OCI-LY1 (cell line): ENCODE measurements around the gene SUSD6.
"Not testable (repeated sequence)": the region's sequence is repeated elsewhere in the genome, so short reads cannot be mapped to it uniquely, and the experiment has no call there.

Experiments
- H2AFZ ChIP-seq: fragments of 200-600 bp; sonication (generic), shearing (Covaris generic); 2 replicates; pipeline ENCODE4 v1.6.0; 2014; ENCODE audit warnings: antibody characterized with exemption, mild to moderate bottlenecking, low read length
- H3F3A ChIP-seq: fragments of 200-600 bp; sonication (generic), shearing (Covaris generic); 2 replicates; pipeline ENCODE4 v1.6.0; 2014; ENCODE audit warnings: mild to moderate bottlenecking, antibody characterized with exemption, low read length, moderate library complexity; ENCODE audit not compliant: insufficient read depth
- H3K27ac ChIP-seq: fragments of 200-600 bp; sonication (generic); 2 replicates; pipeline ENCODE4 v1.5.1; 2014; ENCODE audit warnings: low read length, mixed run types, mild to moderate bottlenecking, low read depth; ENCODE audit not compliant: poor library complexity, severe bottlenecking
- H3K27me3 ChIP-seq: fragments of 200-600 bp; sonication (generic); 2 replicates; pipeline ENCODE4 v1.6.0; 2014; ENCODE audit warnings: antibody characterized with exemption, mild to moderate bottlenecking, low read length, moderate library complexity; ENCODE audit not compliant: insufficient read depth
- H3K36me3 ChIP-seq: fragments of 200-600 bp; sonication (generic); 2 replicates; pipeline ENCODE4 v1.6.1; 2014; ENCODE audit warnings: mild to moderate bottlenecking, antibody characterized with exemption, low read length, moderate library complexity, mixed read lengths; ENCODE audit not compliant: insufficient read depth
- H3K4me1 ChIP-seq: fragments of 200-600 bp; sonication (generic); 2 replicates; pipeline ENCODE4 v1.5.1; 2014; ENCODE audit warnings: mild to moderate bottlenecking, low read length, moderate library complexity; ENCODE audit not compliant: insufficient read depth, severe bottlenecking
- H3K4me2 ChIP-seq: fragments of 200-600 bp; sonication (generic), shearing (Covaris generic); 2 replicates; pipeline ENCODE4 v1.6.1; 2014; ENCODE audit warnings: low read length
- H3K4me3 ChIP-seq: fragments of 200-600 bp; sonication (generic); 2 replicates; pipeline ENCODE4 v1.5.1; 2014; ENCODE audit warnings: low read length, low read depth, mild to moderate bottlenecking, mixed read lengths; ENCODE audit not compliant: poor library complexity, severe bottlenecking
- H3K79me2 ChIP-seq: fragments of 200-600 bp; shearing (Covaris generic); 2 replicates; pipeline ENCODE4 v1.6.1; 2016; ENCODE audit warnings: mixed run types, low read length, mixed read lengths; ENCODE audit not compliant: insufficient read depth
- H3K9ac ChIP-seq: fragments of 200-600 bp; sonication (generic), shearing (Covaris generic); 2 replicates; pipeline ENCODE4 v1.6.1; 2014; ENCODE audit warnings: mild to moderate bottlenecking, low read length, mixed read lengths
- H3K9me2 ChIP-seq: fragments of 200-600 bp; sonication (generic), shearing (Covaris generic); 2 replicates; pipeline ENCODE4 v1.6.1; 2014; ENCODE audit warnings: low read depth, mild to moderate bottlenecking, low read length, mixed read lengths
- H3K9me3 ChIP-seq: fragments of 200-600 bp; shearing (Covaris generic); 2 replicates; pipeline ENCODE4 v1.6.1; 2014; ENCODE audit warnings: low read length, mixed read lengths
- H4K20me1 ChIP-seq: fragments of 200-600 bp; sonication (generic), shearing (Covaris generic); 2 replicates; pipeline ENCODE4 v1.6.0; 2016; ENCODE audit warnings: mild to moderate bottlenecking, low read length; ENCODE audit not compliant: insufficient read depth
- EZH2 ChIP-seq: fragments of 200-600 bp; sonication (generic), shearing (Covaris generic); IDR thresholded peaks from 2 replicates; pipeline ENCODE4 v1.8.0; 2017; ENCODE audit warnings: borderline replicate concordance, mixed run types, mild to moderate bottlenecking, antibody characterized with exemption, low read length, moderate library complexity, mixed read lengths
- TF ChIP-seq, protein P1 (sequence below): fragments of 200-600 bp; sonication (generic), shearing (Covaris generic); IDR thresholded peaks from 2 replicates; pipeline ENCODE4 v1.5.1; 2017; ENCODE audit warnings: mild to moderate bottlenecking, antibody characterized with exemption, low read length, moderate library complexity, mixed read lengths

Gene SUSD6

DNA sequence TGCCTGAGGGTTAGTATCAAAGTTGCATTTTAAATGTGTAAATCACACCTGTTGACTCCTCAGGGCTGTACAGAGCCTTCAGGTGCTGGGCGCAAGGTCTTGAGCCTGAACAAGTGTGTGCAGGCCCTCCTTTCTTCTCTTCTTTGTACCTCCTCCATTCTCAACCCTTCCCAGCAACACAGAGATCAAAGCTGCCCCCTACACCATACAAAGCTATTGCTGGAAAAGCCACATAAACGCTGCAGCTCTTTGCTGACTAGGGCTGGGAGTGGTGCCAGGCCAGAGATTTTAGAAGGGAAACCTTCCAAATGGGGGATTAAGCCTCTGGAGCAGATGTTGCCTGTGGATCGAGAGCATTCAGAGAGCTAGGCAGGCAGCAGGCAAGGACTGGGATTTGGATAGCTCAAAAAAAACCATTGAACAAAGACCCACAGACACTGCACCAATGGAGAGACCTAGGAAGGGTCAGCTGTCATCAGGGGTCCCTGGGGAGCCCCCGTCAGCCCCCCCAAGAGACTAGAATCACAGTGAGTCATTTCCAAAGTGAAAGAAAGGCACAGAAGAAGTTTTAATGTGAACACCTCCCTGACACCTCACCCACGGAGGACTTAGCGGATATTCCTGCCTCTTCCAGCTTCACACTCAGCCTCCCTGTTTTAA, 18.2 kb upstream of the SUSD6 start:
- Histone ChIP-seq H3K4me3 (no peak overlapping the region), H3F3A (no peaks in the 10 kb centered on the region), H4K20me1 (no peaks in the 10 kb centered on the region), H3K79me2 (no peaks in the 10 kb centered on the region), H3K27ac (no peak overlapping the region), H3K27me3 (no peaks in the 10 kb centered on the region), H3K9me2 (no peaks in the 10 kb centered on the region), H3K9ac (no peak overlapping the region), H3K36me3 (no peaks in the 10 kb centered on the region), H3K4me1 (no peaks in the 10 kb centered on the region), H3K9me3 (no peaks in the 10 kb centered on the region), H2AFZ (no peak overlapping the region), H3K4me2 (no peak overlapping the region)
- TF ChIP-seq, protein P1, sequence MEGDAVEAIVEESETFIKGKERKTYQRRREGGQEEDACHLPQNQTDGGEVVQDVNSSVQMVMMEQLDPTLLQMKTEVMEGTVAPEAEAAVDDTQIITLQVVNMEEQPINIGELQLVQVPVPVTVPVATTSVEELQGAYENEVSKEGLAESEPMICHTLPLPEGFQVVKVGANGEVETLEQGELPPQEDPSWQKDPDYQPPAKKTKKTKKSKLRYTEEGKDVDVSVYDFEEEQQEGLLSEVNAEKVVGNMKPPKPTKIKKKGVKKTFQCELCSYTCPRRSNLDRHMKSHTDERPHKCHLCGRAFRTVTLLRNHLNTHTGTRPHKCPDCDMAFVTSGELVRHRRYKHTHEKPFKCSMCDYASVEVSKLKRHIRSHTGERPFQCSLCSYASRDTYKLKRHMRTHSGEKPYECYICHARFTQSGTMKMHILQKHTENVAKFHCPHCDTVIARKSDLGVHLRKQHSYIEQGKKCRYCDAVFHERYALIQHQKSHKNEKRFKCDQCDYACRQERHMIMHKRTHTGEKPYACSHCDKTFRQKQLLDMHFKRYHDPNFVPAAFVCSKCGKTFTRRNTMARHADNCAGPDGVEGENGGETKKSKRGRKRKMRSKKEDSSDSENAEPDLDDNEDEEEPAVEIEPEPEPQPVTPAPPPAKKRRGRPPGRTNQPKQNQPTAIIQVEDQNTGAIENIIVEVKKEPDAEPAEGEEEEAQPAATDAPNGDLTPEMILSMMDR = no peak

DNA sequence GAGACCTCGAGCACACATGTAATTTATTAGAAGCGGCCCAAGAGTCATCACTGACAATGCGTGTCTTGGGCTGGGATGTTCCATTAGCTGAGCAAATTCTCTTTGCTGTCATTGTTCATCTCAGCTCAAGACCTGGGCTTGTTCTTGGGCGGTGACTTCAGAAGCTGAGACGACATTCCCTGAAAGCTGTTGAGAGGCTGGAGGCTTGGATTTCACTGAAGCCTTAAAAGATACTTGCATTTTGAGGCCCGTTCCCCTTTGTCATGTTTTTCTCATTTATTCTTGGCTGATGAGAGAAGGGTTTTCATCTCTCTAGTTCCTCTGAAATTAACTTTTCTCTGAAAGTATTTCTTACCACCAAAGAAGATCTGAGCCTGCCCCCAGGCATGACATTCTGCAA, 16.6 kb upstream of the SUSD6 start:
- H3K4me1 ChIP-seq = no peaks in the 10 kb centered on the region
- H2AFZ ChIP-seq = no peak overlapping the region
- no peaks in the 10 kb centered on the region for H3F3A ChIP-seq
- no peak overlapping the region for H3K4me2 ChIP-seq
- H4K20me1 ChIP-seq = no peaks in the 10 kb centered on the region
- H3K9me2 ChIP-seq = no peaks in the 10 kb centered on the region
- no peaks in the 10 kb centered on the region for H3K79me2 ChIP-seq
- H3K4me3 ChIP-seq = no peak overlapping the region
- H3K9ac ChIP-seq = no peak overlapping the region
- no peaks in the 10 kb centered on the region for H3K27me3 ChIP-seq
- H3K9me3 ChIP-seq = no peaks in the 10 kb centered on the region
- H3K36me3 ChIP-seq = no peaks in the 10 kb centered on the region
- TF ChIP-seq, protein P1 = no peak
- no peak for TF ChIP-seq EZH2
- no peak overlapping the region for H3K27ac ChIP-seq

DNA sequence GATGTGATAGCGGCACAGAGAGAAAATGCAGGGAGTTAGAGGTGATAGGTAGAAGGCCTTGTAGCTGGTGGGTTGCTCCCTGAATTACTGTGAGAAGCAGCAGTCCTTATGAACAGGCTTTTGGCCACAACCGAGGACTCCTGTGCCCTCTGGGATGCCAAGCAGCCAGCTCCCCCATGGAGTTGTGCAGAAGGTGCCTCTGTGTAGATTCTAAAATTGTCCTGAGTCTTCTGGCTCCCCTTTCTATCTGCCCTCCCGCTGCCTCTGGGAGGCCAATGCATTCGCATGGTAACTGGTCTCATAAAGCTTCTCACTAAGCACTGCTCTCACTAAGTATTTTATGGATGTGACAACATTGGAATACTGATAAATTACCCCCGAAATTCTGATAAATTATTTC, 16.1 kb upstream of the SUSD6 start:
- H3K27me3 ChIP-seq = no peaks in the 10 kb centered on the region
- H2AFZ ChIP-seq = no peak overlapping the region
- no peaks in the 10 kb centered on the region for H3K36me3 ChIP-seq
- TF ChIP-seq, protein P1 = no peak
- TF ChIP-seq EZH2 = no peak
- no peaks in the 10 kb centered on the region for H3K9me3 ChIP-seq
- no peaks in the 10 kb centered on the region for H3K79me2 ChIP-seq
- no peaks in the 10 kb centered on the region for H3K9me2 ChIP-seq
- no peaks in the 10 kb centered on the region for H4K20me1 ChIP-seq
- H3K9ac ChIP-seq = no peak overlapping the region
- no peak overlapping the region for H3K27ac ChIP-seq
- H3K4me2 ChIP-seq = no peak overlapping the region
- H3K4me3 ChIP-seq = no peak overlapping the region
- H3F3A ChIP-seq = no peaks in the 10 kb centered on the region
- H3K4me1 ChIP-seq = no peaks in the 10 kb centered on the region

DNA sequence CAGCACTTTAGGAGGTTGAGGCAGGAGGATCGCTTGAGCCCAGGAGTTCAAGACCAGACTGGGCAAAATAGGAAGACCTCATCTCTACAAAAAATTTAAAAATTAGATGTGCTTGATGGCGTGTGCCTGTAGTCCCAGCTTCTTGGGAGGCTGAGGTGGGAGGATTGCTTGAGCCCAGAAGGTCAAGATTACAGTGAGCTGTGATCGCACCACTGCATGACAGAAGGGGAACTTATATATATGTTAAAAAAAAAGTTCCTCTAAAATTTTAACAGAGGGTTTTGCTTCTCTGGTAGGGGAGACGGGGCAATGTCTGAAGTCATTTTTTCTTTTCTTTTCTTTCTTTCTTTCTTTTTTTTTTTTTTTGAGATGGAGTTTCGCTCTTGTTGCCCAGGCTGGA, 12.0 kb upstream of the SUSD6 start:
- H3K9me2 ChIP-seq, H2AFZ ChIP-seq, H3K4me2 ChIP-seq, H3K27me3 ChIP-seq, H4K20me1 ChIP-seq, H3K27ac ChIP-seq, H3K9me3 ChIP-seq, H3K79me2 ChIP-seq, H3K9ac ChIP-seq, H3F3A ChIP-seq, H3K4me1 ChIP-seq, H3K36me3 ChIP-seq, H3K4me3 ChIP-seq: not testable (repeated sequence)
